Stimulated activated effector memory CD8-positive, alpha-beta T cell treated with anti-CD3 and anti-CD28 coated beads, Interleukin-12 subunit alpha, Interleukin-12 subunit beta, amount 100 ng/mL, for 72 hours (primary cell): ENCODE data around the gene LENG1.
"Not testable (repeated sequence)": the region's sequence is repeated elsewhere in the genome, so short reads cannot be mapped to it uniquely, and the experiment has no call there.

Experiments used
- ATAC-seq: fragments of 150-1000 bp; cut with Tn5 transposase; 2 replicates; pipeline ENCODE4 v1.10.0; 2021
- DNase-seq, 2 donors: peaks; one replicate each; pipeline ENCODE4 v3.0.0; 2021 to 2022; ENCODE audit warnings: low spot score in 2 of 2
- H3K27ac Mint-ChIP-seq: one replicate; pipeline ENCODE4 v1.8.0; 2022; ENCODE audit warnings: mild to moderate bottlenecking, mixed read lengths
- H3K36me3 Mint-ChIP-seq: one replicate; pipeline ENCODE4 v1.8.0; 2022; ENCODE audit warnings: mild to moderate bottlenecking, mixed read lengths
- H3K4me1 Mint-ChIP-seq: one replicate; pipeline ENCODE4 v1.8.0; 2022; ENCODE audit warnings: mixed read lengths
- H3K4me3 Mint-ChIP-seq: one replicate; pipeline ENCODE4 v1.8.0; 2022; ENCODE audit warnings: mild to moderate bottlenecking, mixed read lengths
- H3K9me3 Mint-ChIP-seq: one replicate; pipeline ENCODE4 v1.8.0; 2022; ENCODE audit warnings: mixed read lengths

LENG1 gene

DNA sequence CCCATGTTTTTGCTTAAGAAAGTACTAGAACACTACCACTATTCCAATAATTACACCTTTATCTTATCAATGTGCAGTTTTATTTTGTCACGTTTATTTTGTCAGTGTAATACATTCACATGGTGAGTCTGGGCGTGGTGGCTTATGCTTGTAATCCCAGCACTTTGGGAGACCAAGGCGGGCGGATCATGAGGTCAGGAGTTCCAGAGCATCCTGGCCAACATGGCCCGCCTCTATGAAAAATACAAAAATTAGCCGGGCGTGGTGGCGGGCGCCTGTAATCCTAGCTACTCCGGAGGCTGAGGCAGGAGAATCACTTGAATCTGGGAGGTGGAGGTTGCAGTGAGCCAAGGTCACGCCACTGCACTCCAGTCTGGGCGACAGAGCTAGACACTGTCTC, 34.9 kb upstream of the LENG1 start:
- H3K9me3 Mint-ChIP-seq, DNase-seq, H3K4me3 Mint-ChIP-seq, H3K27ac Mint-ChIP-seq, ATAC-seq: not testable (repeated sequence)
- H3K4me1 Mint-ChIP-seq = peaks cover 24% of the 10 kb centered on the region
- peaks cover 64% of the 10 kb centered on the region for H3K36me3 Mint-ChIP-seq

DNA sequence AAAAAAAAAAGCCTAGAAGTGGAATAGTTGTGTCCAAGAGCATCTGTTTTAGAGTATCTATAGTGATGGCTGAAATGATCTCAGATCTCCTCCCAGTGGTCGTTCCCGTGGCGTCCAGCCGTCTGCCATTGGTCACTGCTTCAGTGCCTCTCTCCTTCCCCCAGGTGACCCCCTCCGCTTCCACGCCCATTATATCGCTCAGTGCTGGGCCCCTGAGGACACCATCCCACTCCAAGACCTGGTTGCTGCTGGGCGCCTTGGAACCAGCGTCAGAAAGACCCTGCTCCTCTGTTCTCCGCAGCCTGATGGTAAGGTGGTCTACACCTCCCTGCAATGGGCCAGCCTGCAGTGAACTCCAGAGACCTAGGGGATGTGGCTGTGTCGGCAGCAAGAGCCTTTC, 33.5 kb upstream of the LENG1 start:
- H3K36me3 Mint-ChIP-seq = peaks cover 68% of the 10 kb centered on the region
- H3K9me3 Mint-ChIP-seq = no peaks in the 10 kb centered on the region
- H3K4me3 Mint-ChIP-seq = peak overlapping the region; percentile 95
- H3K27ac Mint-ChIP-seq = no peak overlapping the region
- DNase-seq (no peak), ATAC-seq (no peak)
- H3K4me1 Mint-ChIP-seq = peaks cover 27% of the 10 kb centered on the region

DNA sequence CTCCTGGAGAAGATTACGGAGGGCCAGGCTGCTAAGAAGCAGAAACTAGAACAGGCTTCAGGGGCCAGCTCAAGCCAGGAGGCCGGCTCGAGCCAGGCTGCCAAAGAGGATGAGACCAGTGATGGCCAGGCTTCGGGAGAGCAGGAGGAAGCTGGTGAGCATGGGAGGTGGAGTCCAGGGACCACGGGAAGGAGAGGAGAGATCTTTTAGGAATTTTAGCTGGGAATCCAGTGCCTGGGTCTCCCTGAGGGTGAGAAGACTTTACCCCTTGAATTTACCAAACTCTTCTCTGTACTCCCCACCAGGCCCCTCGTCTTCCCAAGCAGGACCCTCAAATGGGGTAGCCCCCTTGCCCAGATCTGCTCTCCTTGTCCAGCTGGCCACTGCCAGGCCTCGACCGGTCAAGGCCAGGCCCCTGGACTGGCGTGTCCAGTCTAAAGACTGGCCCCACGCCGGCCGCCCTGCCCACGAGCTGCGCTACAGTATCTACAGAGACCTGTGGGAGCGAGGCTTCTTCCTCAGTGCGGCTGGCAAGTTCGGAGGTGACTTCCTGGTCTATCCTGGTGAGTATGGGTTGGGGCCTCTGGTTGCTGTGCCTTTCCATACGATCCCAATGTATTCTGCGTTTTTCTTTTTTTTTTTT, 32.4 kb upstream of the LENG1 start:
- peak overlapping the region; percentile 99 for H3K27ac Mint-ChIP-seq
- peak overlapping the region; percentile 95 for H3K4me3 Mint-ChIP-seq
- peaks cover 77% of the 10 kb centered on the region for H3K36me3 Mint-ChIP-seq
- H3K9me3 Mint-ChIP-seq = no peaks in the 10 kb centered on the region
- no peak for ATAC-seq
- peaks cover 38% of the 10 kb centered on the region for H3K4me1 Mint-ChIP-seq
- no peak for DNase-seq

DNA sequence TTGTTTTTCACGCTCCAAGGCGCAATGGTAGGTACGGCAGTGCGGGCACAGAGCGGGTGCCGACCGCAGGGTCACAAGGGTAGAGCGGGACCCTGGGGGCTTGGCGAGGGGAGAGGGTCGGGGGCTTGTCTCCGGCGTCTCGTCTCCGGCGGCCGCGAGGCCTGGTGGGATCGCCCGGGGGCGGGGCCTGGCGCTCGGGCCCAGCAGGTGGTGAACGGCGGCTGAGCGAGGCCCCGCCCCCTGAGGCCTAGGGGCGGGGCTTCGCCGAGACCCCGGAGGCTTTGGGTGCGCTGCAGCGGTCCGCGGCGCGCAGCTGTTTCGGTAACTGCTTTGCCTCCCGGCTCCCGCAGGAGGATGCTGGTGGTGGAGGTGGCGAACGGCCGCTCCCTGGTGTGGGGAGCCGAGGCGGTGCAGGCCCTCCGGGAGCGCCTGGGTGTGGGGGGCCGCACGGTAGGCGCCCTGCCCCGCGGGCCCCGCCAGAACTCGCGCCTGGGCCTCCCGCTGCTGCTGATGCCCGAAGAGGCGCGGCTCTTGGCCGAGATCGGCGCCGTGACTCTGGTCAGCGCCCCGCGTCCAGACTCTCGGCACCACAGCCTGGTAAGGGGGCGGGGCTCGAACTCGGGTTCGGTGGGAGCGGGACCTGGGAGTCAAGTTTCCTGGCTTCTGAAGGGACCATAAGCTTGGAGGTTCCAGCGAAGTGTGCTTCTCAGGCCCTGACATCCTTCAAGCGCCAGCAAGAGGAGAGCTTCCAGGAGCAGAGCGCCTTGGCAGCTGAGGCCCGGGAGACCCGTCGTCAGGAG, 31.7 kb upstream of the LENG1 start, which contains the start of gene TSEN34:
TSS of gene TSEN34 (plus strand) at position 298 of the 800 bp plus-strand sequence. CDS start at position 355, 57 bp downstream.
- Mint-ChIP-seq H3K4me1 (peaks cover 43% of the 10 kb centered on the region), H3K27ac (peak within 1 kb of the TSS; percentile 99), H3K4me3 (peak within 1 kb of the TSS; percentile 95), H3K36me3 (peaks cover 83% of the 10 kb centered on the region), H3K9me3 (no peaks in the 10 kb centered on the region)
- ATAC-seq (peak; percentile 52), DNase-seq (peak in 1 of 2 donors; percentile 92)

DNA sequence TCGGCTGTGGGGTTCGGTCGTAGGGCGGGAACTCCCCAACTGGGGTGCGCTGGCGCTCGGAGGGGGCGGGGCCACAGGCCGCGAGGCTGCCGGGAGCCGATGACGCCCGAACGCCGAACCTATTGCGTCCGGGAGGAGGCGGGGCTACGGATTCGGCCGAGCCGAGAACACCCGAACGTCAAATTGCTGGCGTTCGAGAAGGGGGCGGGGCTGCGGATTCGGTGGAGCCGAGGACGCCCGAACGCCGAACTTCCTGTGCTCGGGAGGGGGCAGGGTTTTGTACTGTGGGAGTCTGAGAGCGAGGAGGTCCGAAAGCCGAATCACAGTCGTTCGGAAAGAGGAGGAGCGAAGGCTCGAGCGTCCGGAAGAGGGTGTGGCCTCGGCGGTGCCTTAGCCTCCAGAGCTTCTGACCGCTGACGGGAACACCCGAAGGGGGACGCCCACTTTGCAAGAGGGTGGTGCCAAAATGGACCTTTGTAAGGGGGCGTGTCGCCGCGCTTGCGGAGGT, 31.0 kb upstream of the LENG1 start:
- Mint-ChIP-seq H3K4me1 (peaks cover 43% of the 10 kb centered on the region), H3K27ac (peak overlapping the region; percentile 99)

DNA sequence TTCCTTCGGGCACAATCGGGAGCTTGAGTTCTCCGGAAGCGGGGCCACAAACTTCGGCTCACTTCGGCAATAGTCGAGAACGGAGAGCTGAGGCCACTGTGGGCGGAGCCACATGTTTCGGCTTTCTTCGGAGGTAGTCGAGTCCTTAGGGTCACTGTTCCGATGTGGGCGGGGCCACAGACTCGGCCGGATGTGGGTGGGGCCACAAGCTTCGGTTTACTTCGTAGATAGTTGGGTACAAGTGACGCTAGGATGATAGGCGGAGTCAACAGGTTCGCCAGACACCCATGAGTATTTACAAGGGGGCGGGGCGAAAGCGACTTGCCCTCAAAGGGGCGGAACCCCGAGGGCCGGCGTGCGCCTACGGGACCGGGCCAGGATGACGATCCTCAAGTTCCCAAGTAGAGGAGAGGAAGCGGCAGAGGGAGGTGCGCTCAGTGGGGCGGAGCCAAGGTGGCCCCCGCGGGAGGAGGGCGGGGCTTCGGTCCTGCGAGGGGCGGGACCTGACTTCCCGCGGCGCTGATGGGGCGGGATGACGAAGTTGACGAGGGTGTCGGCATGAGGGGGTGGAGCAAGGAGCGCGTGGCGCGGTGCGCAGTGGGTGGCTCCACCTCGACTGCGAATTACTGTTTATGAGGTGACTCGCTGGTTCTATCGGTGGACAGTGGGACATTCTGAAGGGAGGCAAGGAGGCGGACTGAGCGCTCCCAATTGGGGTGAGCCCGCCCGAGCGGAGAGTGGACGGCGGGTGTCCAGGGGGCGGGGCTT, 30.4 kb upstream of the LENG1 start:
- Mint-ChIP-seq H3K36me3 (peaks cover 80% of the 10 kb centered on the region), H3K27ac (peak overlapping the region; percentile 99), H3K4me3 (peak overlapping the region; percentile 95), H3K4me1 (peaks cover 43% of the 10 kb centered on the region), H3K9me3 (no peaks in the 10 kb centered on the region)
- DNase-seq = peak; percentile 98 to 100
- peak; percentile 74 for ATAC-seq

More for the DNA sequence above, 31.0 kb upstream of the LENG1 start:
- peaks cover 82% of the 10 kb centered on the region for H3K36me3 Mint-ChIP-seq
- ATAC-seq (peak; percentile 76), DNase-seq (peak; percentile 99 to 100)
- no peaks in the 10 kb centered on the region for H3K9me3 Mint-ChIP-seq
- H3K4me3 Mint-ChIP-seq = peak overlapping the region; percentile 95

DNA sequence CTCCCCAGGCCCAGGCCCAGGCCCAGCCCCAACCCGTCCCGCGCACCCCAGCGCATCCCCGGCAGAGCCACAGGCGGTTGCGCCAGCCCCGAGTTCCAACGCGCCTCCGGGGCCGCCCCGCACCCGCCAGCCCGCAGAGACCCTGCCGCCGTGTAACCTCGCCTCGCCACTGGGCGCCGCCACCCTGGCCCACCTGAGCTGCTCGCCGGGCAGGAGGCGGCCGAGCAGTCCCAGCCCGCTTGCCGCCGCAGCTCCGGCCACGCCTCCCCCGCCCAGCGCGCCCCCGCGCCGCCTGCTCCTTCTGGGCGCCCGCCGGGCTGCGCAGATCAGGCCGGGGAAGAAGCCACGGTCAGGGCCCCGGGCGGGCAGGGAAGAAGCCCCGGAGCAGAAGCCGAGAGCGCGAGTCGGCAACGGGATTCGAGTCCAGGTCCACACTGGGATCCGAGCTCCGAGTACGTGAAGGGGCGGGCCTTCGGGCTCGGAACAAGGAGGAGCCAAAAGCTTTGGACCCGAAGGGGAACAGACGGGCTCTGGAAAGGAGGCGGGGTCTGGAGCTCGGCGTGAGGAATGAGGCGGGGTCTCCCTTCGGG, 29.7 kb upstream of the LENG1 start, which contains the start of gene MBOAT7:
TSS of gene MBOAT7 (minus strand) at position 436 of the 590 bp plus-strand sequence. CDS start 1,072 bp downstream, outside the sequence.
- peak; percentile 53 for ATAC-seq

DNA sequence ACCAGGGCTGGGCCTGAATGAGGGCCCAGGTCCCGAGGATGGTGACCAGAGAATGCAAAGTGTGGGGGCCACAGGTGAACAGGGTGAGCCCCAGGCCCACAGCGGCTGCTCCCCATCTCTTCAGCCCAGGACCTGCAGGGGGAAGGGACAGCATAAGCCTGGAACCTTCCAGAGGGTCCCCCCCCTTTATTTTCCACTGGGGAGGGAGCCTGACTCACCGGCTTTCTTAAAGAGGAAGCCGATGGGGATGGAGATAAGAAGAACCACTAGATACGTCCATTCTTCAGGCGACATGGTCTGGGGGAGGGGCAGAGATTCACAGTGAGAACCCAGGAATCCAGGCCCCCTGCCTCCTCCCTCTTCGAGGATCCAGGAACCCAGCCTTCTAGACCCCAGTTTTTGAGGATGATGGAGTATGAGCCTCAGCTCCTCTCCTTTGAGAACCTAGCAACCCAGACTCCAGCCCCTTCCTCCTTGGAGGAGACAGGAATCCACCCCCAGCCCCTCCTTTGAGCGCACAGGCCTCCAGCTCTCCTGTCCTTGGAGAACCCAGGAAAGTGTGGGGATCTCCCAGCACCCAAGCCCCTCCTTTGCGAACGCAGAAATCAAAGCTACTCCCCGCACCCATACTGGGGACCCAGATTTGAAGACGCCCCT, 28.8 kb upstream of the LENG1 start:
- H3K4me1 Mint-ChIP-seq = peaks cover 43% of the 10 kb centered on the region
- peaks cover 75% of the 10 kb centered on the region for H3K36me3 Mint-ChIP-seq

More for the DNA sequence above, 29.7 kb upstream of the LENG1 start, which contains the start of gene MBOAT7:
- peak within 1 kb of the TSS; percentile 99 for H3K27ac Mint-ChIP-seq
- no peaks in the 10 kb centered on the region for H3K9me3 Mint-ChIP-seq
- H3K4me1 Mint-ChIP-seq = peaks cover 43% of the 10 kb centered on the region
- H3K4me3 Mint-ChIP-seq = peak within 1 kb of the TSS; percentile 95
- no peak for DNase-seq
- peaks cover 77% of the 10 kb centered on the region for H3K36me3 Mint-ChIP-seq

DNA sequence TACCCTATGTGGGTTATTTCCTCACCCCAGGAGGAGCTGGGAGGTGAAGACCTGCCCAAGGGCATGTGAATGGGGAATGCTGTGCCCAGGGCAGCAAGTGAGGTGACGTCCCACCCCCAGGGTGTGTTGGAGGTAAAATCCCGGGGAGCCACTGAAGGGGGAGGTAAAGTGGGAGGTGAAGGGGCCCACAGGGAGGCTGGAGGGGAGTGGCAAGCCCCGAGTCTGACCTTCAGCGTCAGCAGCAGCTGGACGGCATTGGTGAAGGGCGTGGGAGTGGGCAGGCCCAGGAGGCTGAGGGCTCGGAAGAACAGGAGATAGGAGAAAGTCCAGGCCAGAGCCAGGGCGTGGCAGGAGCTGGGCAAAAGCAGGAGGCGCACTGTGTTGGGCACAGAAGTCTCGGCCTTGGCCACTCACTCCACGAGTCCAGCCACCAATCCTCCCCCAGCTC, 27.4 kb upstream of the LENG1 start:
- peaks cover 29% of the 10 kb centered on the region for H3K4me1 Mint-ChIP-seq
- ATAC-seq = no peak
- no peak for DNase-seq
- peak overlapping the region; percentile 99 for H3K27ac Mint-ChIP-seq
- H3K36me3 Mint-ChIP-seq = peaks cover 72% of the 10 kb centered on the region
- H3K9me3 Mint-ChIP-seq = no peaks in the 10 kb centered on the region
- peak overlapping the region; percentile 95 for H3K4me3 Mint-ChIP-seq

More for the DNA sequence above, 28.8 kb upstream of the LENG1 start:
- H3K4me3 Mint-ChIP-seq = peak overlapping the region; percentile 95
- DNase-seq (no peak), ATAC-seq (no peak)
- no peaks in the 10 kb centered on the region for H3K9me3 Mint-ChIP-seq
- peak overlapping the region; percentile 99 for H3K27ac Mint-ChIP-seq

DNA sequence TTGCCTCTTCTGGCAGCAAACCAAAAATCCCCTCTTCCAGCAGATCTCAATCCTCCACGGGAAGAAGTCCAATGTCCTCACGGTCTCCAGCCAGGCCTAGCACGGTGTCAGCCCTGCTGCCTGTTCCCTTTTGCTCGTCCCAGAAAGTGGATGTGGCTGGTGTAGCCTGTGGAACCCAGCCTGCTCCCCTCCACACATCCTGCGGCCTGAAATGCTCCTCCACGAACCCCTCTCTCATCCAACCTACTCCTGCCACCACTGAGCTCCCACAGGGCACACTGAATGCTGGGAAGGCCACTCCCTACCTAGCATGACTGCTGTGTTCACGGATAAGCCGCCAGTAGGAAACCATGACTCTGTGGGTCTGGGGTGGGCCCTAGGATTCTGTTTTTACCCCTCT, 26.8 kb upstream of the LENG1 start:
- peak overlapping the region; percentile 95 for H3K4me3 Mint-ChIP-seq
- DNase-seq (no peak), ATAC-seq (no peak)
- peaks cover 67% of the 10 kb centered on the region for H3K36me3 Mint-ChIP-seq
- no peaks in the 10 kb centered on the region for H3K9me3 Mint-ChIP-seq
- H3K27ac Mint-ChIP-seq = no peak overlapping the region
- H3K4me1 Mint-ChIP-seq = peaks cover 23% of the 10 kb centered on the region

DNA sequence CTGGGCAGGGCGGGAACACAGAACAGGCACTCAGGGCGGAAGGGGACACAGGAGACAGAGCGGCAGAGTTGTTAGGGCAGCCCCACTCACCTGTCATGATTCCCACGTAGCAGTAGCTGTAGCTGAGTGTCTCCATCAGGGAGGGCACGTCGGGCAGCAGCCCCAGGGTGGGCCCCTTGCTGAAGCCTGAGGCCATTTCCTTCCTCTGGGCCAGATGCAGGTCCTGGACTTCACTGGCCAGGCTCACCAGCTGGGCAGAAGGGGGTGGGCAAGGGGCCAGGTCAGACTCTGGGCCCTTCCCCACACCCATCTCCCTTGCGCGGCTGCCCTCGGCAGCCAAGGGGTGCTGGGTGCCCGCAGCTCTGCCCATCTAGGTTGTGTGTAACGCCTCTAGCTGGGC, 23.9 kb upstream of the LENG1 start:
- H3K27ac Mint-ChIP-seq = no peak overlapping the region
- H3K36me3 Mint-ChIP-seq = peaks cover 56% of the 10 kb centered on the region
- H3K9me3 Mint-ChIP-seq = no peaks in the 10 kb centered on the region
- H3K4me1 Mint-ChIP-seq = peaks cover 20% of the 10 kb centered on the region
- DNase-seq (no peak), ATAC-seq (no peak)
- no peak overlapping the region for H3K4me3 Mint-ChIP-seq

DNA sequence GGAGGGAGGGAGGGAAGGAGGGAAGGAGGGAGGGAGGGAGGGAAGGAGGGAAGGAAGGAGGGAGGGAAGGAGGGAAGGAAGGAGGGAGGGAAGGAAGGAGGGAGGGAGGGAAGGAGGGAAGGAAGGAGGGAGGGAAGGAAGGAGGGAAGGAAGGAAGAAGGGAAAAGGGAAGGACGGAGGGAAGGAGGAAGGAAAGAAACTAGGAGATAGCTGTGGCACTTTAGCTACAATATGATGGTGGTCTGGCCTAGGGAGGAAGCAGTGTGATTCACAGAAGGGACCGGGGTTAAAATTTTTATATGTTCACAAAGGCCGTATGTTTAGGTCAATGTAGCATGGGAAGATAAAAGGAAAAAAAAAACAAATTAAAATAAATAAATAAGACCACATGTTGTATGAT, 22.4 kb upstream of the LENG1 start:
- peaks cover 60% of the 10 kb centered on the region for H3K36me3 Mint-ChIP-seq
- DNase-seq, H3K4me1 Mint-ChIP-seq, H3K4me3 Mint-ChIP-seq, H3K27ac Mint-ChIP-seq, ATAC-seq, H3K9me3 Mint-ChIP-seq: not testable (repeated sequence)

DNA sequence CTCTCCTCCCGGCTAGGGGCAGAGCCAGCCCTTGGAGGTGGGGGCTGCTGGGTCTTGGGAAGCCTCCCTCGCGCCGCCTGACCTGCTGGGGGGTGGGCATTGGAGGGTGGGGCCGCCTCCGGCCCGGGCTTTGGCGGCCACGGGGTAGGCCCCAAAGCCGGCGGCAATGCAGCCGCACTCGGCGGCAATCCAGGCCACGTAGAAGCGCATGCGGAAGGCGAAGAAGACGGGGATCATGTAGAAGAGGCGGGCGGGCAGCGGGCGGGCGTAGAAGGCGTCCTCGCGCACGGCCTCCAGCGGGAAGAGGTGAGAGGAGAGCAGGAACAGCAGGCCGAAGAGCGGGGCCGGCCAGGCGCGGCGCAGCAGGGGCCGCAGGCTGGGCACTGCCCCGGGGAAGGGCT, 21.2 kb upstream of the LENG1 start:
- no peaks in the 10 kb centered on the region for H3K4me1 Mint-ChIP-seq
- H3K4me3 Mint-ChIP-seq = no peak overlapping the region
- DNase-seq (no peak), ATAC-seq (no peak)
- no peak overlapping the region for H3K27ac Mint-ChIP-seq
- H3K36me3 Mint-ChIP-seq = peaks cover 57% of the 10 kb centered on the region
- H3K9me3 Mint-ChIP-seq = no peaks in the 10 kb centered on the region

DNA sequence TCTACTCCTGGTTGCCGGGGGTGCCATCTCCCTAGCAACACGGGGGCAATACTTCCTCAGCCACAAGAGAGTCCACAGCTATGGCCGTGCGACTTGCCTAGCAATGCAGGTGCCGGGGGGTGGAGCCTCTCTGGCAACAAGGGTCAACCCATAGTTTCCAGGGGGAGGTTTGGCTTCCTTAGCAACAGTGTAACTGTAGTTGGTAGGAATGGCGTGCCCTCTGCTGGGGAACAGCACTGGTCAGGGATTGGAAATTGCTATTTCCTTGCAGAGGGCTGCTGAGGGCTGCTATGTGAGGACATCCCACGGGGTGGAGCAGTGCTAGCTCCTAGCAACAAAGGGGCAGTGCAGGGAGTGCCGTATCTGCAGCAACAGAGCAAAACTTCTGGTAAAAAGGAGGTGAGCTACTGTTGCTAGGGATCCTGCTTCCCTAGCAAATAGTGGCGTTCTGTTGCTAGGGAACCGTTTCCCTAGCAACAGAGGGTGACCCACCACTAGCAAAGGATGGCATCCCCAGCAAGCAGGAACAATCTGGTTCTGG, 20.5 kb upstream of the LENG1 start:
- peaks cover 56% of the 10 kb centered on the region for H3K36me3 Mint-ChIP-seq
- no peak for ATAC-seq
- H3K4me1 Mint-ChIP-seq = no peaks in the 10 kb centered on the region
- H3K4me3 Mint-ChIP-seq = no peak overlapping the region
- no peak overlapping the region for H3K27ac Mint-ChIP-seq
- no peak for DNase-seq
- H3K9me3 Mint-ChIP-seq = no peaks in the 10 kb centered on the region
